Frontal cortex (tissue), 4 donors: ENCODE data around the gene PTGDR2. TPM values are rescaled to one million over a fixed set of nuclear protein-coding genes. Genes with fewer than 3 reads are reported as not detected.

ENCODE experiments used
- DNase-seq, 2 donors: peaks; one replicate each; pipeline ENCODE4 v3.0.0; 2012; ENCODE audit warnings: low spot score in 2 of 2
- FAIRE-seq: peaks from 2 replicates; lab custom pipeline; 2012; peaks lifted over from hg19 to GRCh38; lab: Jason Lieb, UNC
- total RNA-seq: library from RNA; depleted of rRNA; stranded (reverse); fragments of >200 nt; gene quantifications from one replicate; pipeline ENCODE4 v1.2.3, GENCODE V29; 2014
- donor health status: control.
- donor health status: control.
- donor health status: control.

PTGDR2 gene
- total RNA-seq, 1 donor from 2014 or later, result 1.6 TPM

DNA sequence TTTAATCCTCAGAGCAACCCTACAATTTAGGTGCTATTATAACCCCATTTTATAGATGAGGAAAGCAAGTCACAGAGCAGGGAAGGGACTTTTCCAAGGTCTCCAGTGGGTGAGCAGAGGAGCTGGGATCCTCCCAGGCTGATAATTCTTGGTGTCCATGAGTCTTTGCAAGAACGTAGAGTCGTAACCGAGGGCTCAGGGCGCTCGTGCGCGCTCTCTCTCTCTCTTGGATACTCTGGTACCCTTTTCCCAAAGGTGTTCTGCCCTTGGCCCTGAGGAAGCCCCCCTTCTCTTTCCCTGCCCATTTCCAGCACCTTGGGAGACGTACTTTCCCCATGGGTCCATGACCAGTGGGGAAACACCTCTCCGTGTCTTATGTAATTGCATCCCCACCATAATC, 6.4 kb upstream of the PTGDR2 start:
- FAIRE-seq (no peak), DNase-seq (no peak)

DNA sequence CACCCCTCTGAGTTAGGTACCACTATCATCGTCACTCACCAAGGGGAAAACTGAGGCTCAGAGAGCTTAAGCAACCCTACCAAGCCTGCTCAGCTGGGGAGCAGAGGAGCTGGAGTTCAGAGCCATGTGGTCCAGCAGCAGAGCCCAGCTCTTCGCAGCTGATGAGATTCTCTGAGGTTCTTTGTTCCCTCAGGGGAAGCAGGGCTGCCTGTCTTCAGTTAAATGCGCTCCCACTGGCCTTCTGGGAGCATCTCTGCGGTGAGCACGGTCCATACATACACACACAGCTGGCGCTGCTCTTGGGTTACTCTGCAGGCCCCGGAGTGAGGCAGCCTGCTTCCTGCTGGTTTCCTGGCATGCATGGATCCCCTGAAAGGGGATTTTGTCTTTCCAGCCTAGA, 5.2 kb upstream of the PTGDR2 start:
- FAIRE-seq (no peak), DNase-seq (no peak)

DNA sequence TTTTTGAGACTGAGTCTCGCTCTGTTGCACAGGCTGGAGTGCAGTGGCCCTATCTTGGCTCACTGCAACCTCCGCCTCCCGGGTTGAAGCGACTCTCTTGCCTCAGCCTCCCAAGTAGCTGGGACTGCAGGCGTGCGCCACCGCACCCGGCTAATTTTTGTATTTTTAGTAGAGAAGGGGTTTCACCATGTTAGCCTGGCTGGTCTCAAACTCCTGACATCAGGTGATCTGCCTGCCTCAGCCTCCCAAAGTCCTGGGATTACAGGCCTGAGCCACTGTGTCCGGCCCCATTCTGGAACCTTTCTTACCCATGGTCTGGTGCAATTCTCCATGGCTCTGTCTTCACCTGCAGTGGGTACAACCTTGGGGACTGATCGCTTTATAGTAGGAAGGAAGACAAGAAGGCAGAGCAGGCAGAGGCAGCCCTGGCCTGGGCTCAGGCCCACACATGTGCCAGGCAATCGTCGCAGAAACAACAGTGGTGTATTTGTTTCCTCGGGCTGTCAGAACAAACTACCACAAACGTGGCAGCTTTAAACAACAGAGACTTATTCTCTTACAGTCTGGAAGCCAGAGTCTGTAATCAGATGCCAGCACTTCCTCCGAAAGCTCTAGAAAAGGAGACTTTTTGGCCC, 4.0 kb upstream of the PTGDR2 start:
- DNase-seq (peak in 1 of 2 donors; percentile 66), FAIRE-seq (no peak)

DNA sequence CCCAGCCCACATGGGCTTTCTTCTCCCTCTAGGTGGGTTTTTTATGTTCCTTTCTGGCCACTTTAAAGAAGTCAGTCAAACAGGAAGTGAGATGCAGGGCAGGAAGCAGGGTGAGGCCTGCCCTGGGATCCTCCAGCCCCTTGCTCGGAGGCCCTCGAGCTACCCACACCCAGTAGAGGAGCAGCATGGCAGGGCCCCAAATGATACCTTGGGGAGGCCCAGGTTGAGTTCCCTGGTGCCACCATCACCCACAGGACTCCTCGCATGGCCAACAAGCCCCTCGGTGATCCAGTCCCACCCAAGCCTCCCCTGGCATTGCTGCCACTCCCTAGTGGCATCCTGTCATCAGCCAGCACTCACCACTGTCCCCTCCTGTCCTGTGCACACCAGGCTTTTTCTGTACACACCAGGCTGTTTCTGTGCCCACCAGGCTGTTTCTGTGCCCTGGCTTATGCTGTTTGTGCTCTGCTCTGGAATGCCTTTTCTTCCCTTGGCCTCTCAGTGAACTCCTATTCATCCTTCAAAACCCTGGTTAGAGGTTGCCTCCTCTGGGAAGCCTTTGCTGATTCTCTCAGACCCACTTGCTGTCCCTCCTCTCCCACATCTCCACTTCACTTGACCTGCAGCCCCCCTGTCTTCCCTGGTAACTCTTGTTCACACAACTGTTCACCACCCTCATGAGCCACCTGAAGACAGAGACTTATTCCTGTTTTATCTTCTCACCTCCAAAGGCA, 3.1 kb upstream of the PTGDR2 start:
- FAIRE-seq (no peak), DNase-seq (no peak)

DNA sequence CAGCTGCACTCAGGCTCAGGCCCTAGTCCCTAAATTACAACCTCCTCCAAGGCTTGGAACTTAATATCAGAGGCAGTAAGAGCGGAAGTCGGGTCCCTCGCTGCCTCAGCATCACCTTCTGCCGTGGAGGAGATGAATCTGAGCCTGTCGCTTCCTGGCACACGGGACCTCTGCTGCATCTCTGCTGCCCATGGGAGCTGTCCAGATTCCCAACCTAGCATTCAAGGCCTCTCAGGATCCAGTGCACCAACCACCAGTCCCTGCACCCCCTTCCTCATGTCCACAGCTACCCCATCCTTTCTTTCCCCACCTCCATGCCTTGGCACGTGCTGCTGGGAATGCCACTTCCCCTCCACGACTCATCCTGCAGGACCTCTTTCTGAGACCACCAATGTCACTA, 2.5 kb upstream of the PTGDR2 start:
- FAIRE-seq (no peak), DNase-seq (no peak)

DNA sequence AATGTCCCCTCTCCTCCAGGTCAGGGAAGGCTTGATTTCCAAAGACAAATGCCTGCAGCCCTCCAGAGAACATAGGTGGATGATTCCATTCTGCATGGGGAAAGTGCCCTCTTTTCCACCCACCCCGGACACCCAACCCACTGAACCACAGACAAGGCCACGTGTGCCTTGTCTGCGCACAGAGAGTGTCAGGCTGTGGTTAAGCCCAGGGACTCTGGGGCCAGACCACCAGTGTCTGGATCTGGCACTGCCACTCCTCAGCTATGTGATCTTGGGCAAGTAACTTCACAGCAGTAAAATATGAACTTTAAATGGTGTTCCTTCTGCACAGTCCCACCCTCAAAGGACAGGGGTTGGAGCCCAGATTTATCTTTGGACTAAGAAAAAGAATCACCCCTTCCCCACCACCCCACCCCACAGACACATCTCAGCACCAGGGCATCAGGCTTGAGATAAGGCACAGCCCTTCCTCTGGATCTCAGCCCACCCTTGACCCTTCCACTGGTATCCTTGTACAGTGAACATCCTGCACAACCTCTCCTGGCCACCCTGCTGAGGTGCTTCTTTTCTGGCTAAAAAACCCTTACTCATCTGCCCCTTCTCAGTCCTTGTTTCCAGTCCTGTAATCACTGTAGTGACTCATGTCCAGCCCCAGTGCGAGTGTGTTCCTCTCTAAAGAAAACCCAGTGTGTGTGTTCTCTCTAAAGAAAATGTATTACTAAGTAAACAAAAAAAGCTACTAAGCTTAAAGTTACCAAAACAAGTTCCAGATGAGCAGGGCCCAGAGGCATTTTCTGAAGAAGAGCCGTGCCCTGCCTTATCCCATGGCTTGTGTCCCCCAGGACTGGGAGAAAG, 1.9 kb upstream of the PTGDR2 start:
- DNase-seq (no peak), FAIRE-seq (no peak)

DNA sequence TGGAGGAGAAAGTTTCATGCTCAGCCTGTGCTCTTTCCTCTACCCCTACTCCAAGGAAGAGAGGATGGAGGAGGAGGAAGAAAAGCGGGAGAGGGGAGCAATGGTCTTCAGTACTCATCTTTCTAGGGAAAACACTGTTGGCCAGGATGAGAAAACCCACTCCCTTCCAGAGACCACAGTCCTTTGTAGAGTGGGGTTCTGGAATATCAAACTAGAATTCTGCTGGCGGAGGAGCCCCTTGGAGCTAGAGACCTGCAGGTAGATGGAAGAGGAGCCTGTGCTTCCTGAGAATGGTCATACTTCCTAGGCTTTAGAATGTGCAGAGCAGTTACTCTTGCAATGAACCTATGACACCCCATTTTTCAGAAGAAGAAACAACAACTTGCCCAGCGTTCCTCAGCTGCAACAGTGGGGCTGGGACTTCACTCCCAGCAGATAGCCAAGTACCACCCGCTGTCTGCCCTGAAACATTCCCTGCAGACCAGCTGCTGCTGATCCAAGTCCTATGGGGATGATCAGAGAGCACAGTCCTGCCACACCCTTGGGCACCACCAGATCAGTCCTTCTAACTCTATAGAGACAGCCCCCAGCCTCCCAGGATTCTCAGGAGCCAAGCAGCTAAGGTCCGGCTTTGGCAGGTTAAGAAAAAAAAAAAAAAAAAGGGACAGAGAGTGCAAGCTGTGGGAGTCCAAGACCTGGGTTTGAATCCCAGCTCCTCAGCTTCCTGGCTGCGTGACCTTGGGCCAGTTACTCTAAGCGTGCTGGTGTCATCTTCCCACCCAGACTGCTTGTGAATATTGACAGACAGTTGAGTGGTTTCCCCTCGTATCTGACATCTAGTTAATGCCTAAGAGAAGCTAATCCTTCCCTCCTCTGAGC, 664 bp downstream of the PTGDR2 start:
- DNase-seq (no peak), FAIRE-seq (no peak)

DNA sequence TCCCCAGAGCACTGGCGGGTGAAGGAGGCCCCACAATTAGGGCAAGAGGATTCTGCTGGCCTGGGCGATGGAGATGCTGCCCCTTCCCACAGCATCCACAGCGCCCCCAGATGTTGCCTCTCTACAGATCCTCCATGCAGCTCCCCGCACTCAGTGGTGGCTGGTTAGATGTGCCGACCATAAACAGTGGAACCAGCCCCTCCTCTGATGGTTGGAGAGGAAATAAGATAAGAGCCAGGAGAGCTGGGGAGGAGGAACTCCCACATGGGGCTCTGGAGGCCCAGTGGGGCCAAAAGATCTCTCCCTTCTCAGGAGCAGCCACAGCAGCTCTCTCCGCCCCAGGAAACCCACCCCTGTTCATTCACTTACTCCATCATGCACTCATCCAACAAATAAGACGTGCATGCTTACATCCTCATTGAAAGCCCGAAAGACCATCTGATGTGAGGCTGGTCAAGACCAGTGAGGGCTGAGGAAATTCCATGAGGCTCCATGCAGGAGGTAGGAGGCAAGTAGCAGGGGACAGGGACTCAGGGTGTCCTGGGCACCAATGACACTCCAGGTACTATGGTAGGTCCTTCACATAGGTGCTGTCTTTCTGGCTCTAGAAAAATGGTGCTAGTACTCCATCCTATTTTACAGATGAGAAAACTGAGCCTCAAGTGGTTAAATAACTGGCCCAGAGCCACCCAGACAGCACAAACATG, 1.5 kb downstream of the PTGDR2 start:
- DNase-seq, result no peak
- no peak for FAIRE-seq

DNA sequence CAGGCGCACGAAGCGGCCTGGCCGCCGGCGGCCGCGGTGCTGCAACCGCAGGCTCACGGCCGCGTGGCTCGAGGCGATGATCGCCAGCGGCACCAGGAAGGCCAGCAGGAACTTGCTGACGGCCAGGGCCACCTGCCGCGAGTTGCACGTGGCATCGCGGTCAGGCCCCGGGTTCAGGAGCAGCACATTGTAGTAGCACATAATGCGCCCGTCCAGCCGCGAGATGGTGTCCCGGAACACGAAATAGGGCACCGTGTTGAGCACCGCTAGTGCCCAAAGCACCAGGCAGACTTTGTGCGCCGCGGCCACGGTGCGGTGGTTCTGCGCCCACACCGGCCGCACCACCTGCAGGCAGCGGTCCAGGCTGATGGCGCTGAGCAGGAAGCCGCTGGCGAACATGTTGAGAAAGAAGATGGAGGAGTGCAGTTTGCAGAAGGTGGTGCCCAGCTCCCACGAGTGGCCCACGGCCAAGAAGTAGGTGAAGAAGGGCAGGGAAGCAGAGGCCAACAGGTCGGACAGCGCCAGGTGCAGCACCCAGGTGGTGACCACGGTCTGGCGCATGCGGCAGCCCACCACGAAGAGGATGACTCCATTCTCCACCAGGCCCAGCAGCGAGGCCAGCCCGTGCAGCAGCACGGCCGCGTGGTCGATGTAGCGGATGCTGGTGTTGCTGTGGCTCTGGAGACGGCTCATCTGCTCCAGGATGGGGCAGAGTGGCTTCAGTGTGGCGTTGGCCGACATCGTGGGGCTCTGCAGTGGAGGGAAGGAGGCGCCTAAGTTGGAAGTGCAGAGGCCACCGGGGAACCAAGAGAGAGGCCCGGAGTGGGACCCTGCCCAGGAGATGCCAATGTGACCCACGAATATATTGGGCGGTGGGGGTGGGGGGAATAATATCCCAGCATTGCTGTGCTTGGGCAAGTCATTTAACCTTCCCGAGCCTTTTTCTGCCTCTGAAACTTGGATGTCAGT, 2.5 kb downstream of the PTGDR2 start:
- FAIRE-seq (no peak), DNase-seq (no peak)

DNA sequence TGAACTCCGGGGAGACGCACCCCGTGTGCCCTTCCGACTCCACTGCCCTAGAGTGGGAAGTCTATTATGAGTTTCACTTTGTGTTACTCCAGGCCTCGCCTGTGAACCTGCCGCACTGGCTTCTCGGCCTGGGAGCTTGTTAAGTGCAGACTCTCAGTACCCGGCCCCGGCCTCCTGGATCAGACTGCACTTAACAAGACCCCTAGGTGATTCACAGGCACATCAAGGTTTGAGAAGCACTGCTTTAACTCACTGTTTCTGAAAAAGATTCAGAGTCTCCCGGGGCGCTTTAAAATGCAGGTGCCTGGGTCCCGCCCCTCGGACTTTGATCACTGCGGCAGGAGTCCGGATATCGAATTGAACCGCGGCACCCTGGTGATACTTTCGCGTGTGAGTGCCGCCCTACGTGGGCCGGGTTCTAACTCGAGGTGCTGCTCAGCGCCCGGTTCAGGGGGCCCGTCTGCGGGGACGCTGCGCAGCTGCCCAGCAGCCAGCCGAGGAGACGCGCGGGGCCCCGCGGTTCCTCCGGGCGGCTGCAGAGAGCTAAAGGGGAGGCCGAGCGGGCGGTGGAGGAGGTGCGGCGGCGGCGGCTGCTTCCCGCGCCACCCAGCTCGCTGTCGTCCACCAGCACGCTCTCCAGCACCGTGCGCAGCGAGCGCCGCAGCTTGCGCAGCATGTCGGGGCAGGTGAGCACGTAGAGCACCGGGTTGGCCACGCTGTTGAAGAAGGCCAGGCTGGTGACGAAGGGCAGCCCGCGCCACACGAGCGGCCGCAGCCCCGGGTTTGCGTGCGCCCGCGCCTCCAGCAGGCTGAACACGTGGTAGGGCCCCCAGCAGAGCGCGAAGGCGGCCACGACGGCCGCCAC, 3.4 kb downstream of the PTGDR2 start:
- DNase-seq (no peak), FAIRE-seq (no peak)

DNA sequence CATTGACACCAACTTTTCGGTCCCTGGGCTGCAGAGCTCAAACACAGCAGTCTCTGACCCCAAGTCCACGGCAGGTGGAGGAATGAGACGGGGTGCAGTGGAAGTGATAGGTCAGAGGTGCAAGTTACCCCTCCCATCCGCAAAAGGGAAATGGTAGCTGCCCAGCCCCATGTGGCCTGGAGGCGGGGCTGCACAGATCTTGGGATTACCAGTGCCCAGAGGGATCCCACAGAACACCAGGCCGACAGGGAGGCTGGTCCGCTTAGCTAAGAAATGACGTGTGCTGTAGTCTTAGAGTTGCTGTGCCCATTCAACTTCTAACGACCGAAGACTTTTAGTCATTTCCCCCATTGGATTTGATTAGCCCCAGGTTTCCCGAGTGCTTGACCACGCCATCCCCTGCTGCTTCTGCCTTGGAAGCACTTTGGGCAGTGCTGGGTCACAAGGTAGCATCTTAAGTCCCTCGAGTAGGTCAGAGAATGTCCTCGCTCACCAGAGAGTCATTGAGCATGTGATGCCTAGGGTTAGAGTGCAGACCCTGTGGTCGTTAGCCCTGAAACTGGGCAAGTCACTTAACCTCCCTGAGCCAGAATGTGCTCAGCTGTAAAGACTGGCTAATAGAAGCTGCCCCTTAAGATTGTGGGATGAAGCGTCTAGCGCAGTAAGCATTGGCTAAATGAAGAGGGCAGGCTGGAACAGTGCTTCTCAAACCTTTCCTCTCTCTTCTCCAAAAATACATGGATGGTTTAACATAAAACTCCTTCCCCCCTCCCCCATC, 4.2 kb downstream of the PTGDR2 start:
- FAIRE-seq, result no peak
- no peak for DNase-seq

DNA sequence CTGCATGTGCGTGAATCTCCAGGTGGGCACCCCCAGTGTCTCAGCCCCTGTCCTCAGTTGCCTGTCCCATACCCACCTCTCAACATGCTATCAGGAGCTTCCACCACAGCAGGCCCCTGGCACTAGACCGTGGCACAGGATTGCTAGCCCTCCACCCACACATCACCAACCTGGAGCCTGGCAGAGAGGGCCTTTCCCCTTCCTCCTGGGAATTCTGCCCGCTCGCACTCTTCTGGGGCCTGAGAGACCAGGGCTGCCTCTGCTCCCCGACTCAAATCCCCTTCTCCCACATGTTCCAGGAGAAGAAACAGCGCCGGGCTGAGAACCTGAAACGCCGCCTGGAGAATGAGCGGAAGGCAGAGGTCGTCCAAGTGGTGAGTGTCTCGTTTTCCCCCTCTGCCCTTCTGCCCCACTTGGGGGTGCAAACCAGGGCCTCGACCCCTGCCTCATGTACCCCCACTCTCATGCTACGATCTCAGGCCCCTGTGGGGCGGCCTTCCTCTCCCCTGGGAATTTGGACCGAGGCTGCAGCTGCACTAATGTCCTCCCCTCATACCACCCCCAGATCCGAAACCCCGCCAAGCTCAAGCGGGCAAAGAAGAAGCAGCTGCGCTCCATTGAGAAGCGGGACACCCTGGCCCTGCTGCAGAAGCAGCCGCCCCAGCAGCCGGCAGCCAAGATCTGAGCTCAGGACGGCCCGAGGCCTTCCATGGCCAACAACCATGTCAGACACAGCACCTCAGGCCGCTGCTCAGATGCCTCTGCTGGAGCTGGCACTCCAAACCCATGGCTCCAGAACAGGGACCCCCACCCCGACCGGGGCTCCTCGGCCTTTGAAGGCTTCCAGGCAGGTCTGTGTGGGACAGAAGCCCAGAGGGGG, 5.9 kb downstream of the PTGDR2 start:
- DNase-seq (no peak), FAIRE-seq (no peak)

DNA sequence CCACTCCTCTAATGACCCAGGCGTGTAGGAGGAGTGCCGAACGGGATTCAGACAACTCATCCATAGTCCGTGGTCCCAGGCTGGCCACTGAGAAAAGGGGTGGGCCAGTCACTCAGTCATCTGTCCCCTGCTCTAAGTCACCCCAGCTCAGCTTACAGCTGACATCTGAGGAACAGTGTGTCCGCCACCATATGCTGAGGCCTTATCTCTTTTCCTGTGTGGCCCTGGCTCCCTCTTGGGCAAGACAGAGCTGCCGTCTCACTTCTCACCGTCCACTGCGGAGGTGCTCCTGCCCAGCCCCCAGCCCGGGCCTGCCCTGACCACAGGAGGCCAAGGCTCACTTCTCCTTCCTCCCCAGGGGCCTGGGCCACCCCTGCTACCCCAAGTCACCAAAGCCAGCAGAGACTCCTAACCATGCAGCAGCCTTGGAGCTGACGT, 7.0 kb downstream of the PTGDR2 start:
- DNase-seq (no peak), FAIRE-seq (no peak)

DNA sequence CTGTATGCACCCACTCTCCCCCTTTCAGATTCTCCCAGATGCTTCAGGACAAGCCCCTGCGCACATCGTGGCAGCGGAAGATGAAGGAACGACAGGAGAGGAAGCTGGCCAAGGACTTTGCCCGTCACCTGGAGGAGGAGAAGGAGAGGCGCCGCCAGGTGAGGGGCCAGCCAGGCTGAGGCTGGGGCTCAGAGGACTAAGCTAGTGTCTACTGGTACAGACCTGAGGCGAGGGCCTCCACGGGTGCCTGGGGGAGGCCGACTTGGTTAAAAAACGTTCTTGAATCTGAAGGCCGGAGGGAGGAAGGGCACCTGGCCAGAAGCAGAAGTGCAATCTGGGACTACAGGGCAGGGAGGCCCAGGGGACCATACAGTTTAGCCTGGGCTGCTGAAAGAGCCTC, 7.9 kb downstream of the PTGDR2 start:
- no peak for DNase-seq
- FAIRE-seq, result no peak

DNA sequence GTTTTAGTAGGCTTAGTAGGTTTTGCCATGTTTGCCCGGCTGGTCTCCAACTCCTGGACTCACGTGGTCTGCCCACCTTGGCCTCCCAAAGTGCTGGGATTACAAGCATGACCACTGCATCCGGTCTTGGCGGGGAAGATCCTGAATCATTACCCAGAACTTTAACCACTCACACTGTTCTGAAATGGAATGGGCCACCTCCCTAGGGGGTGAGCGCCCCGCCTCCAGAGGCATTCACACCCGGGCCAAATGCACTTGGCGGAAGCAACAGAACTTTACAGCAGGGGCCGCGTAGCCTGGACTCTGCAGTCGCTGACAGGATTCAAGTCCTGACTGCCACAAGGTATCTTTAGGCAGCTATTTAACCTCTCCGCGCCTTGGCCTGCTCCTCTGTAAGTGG, 8.5 kb downstream of the PTGDR2 start:
- DNase-seq (no peak), FAIRE-seq (no peak)

DNA sequence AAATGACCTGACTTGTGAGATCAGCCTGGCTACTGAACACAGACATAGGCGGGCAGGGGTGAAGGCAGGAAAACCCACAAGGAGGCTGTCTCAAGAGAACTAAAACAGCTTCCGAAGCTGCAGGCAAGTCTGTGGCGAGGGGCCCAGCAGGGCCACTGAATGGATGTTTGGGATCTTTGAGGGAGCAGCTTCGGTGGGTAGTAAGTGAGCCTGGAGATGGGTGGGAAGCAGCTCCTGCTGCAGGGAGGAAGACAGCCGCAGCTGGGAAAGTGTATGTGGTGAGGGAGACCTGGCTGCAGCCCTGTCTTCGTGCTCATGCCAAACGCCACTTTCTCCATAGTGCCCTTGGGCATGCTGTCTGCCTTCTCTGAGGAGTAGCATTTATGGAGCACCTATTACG, 10.4 kb downstream of the PTGDR2 start:
- no peak for DNase-seq
- FAIRE-seq, result no peak
